GM10248 (cell line): ENCODE measurements around the gene ZCCHC18.
"Not testable (repeated sequence)": the region's sequence is repeated elsewhere in the genome, so short reads cannot be mapped to it uniquely, and the experiment has no call there.

Experiments
- CTCF ChIA-PET: fragments of 300-600 bp; sonication (Branson Sonifier 250); formaldehyde crosslinking; extraction: SDS; loops from one replicate; lab custom pipeline; 2021; ENCODE audit warnings: antibody characterized with exemption; lab: Yijun Ruan, JAX
- POLR2A ChIA-PET: fragments of 350-650 bp; sonication (Branson Sonifier 250); formaldehyde crosslinking; extraction: SDS; loops from one replicate; lab custom pipeline; 2020; ENCODE audit warnings: antibody characterized with exemption; lab: Yijun Ruan, JAX
- DNase-seq: peaks from one replicate; pipeline ENCODE4 v3.0.0; 2012; ENCODE audit errors: extremely low spot score
- TF ChIP-seq, protein P1 (sequence below): IDR thresholded peaks from 2 replicates; pipeline ENCODE4 v1.5.1; 2012; ENCODE audit warnings: mild to moderate bottlenecking, low read depth; ENCODE audit errors: extremely low read depth, missing control alignments, control extremely low read depth

Gene ZCCHC18

DNA sequence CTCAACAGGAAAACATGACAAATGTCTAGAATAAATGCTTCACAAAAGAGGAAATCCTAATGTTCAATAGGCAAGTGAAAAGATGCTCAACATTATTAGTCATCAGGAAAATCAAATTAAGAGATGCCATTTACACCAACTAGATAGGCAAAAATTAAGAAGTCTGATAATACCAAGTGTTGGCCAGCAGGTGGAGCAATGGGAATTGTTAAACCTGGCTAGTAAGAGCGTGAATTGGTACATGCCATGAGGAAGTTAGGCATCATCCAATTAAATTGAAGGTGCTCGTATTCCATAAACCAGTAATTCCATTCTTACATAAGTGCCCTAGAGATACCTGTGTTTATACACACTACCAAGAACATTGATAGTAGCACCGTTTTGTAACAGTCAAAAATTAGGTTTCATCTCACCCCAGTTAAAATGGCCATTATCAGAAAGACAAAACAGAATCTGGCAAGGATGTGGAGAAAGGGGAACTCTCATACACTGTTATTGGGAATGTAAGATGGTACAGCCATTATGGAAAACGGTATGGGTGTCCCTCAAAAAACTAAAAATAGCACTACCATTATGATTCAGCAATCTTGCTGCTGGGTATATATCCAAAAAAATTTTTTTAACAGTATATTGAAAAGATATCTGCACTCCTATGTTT is 14.0 kb upstream of the ZCCHC18 start:
- CTCF ChIA-PET = interaction anchor here (0.8 to 2.5 kb wide), 4 partner anchors 12 to 39 kb away, joined by 3 to 28 read pairs (median 9); partner anchors contain the start of gene ZCCHC18
- POLR2A ChIA-PET = no interaction called here
- peak; percentile 20 for DNase-seq
- TF ChIP-seq, protein P1, sequence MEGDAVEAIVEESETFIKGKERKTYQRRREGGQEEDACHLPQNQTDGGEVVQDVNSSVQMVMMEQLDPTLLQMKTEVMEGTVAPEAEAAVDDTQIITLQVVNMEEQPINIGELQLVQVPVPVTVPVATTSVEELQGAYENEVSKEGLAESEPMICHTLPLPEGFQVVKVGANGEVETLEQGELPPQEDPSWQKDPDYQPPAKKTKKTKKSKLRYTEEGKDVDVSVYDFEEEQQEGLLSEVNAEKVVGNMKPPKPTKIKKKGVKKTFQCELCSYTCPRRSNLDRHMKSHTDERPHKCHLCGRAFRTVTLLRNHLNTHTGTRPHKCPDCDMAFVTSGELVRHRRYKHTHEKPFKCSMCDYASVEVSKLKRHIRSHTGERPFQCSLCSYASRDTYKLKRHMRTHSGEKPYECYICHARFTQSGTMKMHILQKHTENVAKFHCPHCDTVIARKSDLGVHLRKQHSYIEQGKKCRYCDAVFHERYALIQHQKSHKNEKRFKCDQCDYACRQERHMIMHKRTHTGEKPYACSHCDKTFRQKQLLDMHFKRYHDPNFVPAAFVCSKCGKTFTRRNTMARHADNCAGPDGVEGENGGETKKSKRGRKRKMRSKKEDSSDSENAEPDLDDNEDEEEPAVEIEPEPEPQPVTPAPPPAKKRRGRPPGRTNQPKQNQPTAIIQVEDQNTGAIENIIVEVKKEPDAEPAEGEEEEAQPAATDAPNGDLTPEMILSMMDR = peak; percentile 52

DNA sequence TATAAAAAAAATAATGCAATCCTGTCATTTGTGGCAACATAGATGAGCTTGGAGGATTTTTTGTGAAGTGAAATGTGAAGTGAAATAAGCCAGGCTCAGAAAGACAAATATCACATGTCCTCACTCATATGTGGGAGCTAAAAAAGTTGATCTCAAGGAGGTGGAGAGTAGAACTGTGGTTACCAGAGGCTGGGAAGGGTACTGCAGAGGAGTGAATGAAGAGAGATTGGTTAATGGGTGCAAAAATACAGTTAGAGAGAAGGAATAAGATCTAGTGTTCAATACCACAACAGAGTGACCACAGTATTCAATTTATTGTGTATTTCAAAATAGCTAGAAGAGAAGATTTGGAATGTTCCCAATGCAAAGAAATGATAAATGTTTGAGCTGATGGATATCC is 13.4 kb upstream of the ZCCHC18 start:
- TF ChIP-seq, protein P1 = no peak
- POLR2A ChIA-PET = no interaction called here
- DNase-seq = no peak
- CTCF ChIA-PET = interaction anchor here (0.8 to 2.5 kb wide), 4 partner anchors 11 to 38 kb away, joined by 3 to 28 read pairs (median 9); partner anchors contain the start of gene ZCCHC18

DNA sequence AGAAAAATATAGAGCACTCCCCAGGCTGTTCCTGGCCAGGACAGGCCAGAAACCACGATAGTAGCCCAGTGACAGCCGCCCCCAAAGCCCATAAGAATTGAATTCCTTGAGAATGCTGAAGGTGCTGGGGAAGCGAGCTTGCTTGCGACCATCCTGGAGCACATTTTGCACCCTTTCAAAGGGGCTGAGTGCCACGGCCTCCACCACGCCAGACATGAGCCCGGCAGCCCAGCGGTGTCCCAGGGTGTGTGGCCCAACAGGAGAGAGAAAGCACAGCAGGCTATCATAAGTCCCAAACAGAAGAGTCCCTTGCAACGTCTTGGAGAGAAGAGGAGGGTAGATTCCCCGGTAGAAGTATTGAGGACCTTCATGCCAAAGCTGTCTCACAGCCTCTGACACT is 7.6 kb upstream of the ZCCHC18 start:
- DNase-seq = no peak
- ChIA-PET POLR2A (no interaction called here), CTCF (interaction anchor here (1.1 kb wide), 1 partner anchor 9 kb away, joined by 3 read pairs; no protein-coding TSS in a partner anchor)
- TF ChIP-seq, protein P1 = no peak

DNA sequence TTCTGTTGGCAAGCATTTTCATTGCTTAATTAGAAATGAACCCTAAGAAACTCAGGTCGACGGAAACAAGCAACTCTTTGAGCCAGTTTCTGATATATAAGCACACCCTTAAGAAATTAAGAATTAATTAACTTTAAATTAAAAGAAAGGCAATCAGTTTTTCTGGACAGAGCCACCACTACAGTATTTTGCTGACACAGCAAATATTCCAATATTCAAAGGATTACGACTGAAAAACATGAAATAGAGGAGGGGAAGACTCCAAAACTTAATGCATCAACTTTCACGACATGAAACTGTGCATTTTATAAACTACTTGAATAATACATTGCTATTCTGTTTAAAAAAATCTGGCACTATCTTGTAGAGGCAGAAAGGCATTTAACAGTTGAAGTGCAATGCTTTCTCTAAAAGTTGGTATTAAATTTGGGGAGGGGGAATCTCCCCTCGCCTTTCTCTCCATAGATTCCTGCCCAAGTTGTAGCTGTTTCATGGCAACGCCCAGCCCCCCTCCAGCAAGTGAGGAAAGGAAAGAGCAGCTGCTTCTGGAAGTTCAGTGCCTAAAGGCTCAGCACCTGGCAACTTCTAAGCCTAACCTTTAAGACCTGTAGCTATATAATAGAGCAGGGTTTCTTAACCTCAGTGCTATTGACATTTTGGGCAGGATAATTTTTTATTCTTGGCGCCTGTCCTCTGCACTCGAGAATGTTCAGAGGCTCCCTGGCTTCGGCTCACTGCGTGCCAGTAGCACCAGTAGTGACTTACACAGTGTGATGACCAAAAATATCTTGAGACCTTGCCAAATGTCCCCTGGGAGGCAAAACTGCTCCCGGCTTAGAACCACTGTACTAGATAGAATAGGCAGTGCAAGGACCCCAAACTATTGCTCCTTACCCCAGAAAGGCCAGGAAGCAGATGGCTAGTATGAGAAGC is 6.7 kb upstream of the ZCCHC18 start:
- ChIA-PET POLR2A (no interaction called here), CTCF (interaction anchor here (1.1 kb wide), 1 partner anchor 8 kb away, joined by 3 read pairs; no protein-coding TSS in a partner anchor)
- no peak for DNase-seq
- TF ChIP-seq, protein P1 = no peak

DNA sequence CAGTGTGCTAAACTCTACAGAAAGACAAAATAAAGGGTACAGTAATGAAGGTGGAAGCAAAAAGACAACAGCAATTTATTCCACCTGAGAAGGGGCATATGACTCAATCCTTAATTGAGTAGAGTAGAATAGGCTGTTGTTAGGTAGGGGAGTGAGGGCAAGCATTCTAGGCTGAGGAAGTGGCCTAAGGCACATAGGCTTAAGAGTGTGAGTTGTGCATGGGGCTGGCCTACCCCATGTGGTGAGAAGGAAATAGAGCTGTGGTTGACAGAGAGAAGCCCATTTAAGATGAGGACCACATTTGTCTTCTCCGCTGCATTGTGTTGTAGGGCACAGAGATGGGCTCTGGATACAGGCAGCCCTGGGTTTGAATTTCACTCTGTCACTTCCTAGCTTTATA is 3.4 kb upstream of the ZCCHC18 start:
- TF ChIP-seq, protein P1 = no peak
- CTCF ChIA-PET = interaction anchor here (1.0 to 1.7 kb wide), 5 partner anchors 10 to 277 kb away, joined by 3 to 8 read pairs (median 4); partner anchors contain the start of gene RAB9B
- DNase-seq = no peak
- POLR2A ChIA-PET = no interaction called here

DNA sequence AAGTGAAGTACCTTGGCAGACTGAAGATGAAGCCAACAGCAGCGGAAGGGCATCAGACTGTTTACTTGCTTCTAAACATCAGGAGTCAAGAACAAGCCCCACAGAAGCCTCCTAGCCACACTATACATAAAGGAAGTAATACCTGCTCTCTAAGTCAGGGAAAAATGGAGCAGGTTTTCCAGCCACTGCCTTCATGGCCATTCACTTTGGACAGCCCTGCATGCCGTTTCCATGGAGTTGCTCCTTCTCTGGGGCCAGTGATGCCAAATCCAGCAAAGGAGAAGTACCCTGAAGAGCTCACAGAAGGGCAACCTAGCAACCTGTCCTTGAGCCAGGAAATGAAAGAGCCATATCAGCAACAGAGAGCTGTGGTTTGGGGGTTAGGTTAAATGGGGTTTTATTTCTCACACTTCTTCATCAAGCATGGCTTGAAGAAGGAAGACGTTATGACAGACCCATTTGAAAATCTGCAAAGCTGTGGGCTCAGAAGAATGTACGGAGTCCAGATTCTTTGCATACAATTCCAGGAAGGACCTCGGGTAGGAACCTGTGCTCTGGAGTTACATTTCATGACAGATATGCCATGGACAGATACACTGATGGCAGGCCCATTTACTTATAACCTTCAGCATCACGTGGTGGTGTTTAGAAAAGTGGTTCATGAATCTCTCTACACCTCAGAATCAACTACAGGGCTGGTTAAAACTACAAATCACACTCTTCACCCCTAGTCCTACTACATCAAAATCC is 1.7 kb upstream of the ZCCHC18 start:
- CTCF ChIA-PET = interaction anchor here (1.7 kb wide), 2 partner anchors 9 to 12 kb away, joined by 4 to 6 read pairs; no protein-coding TSS in a partner anchor
- DNase-seq, POLR2A ChIA-PET: not testable (repeated sequence)
